ENCODE results near the gene PBRM1.

- TF ChIP-seq, protein P1, sequence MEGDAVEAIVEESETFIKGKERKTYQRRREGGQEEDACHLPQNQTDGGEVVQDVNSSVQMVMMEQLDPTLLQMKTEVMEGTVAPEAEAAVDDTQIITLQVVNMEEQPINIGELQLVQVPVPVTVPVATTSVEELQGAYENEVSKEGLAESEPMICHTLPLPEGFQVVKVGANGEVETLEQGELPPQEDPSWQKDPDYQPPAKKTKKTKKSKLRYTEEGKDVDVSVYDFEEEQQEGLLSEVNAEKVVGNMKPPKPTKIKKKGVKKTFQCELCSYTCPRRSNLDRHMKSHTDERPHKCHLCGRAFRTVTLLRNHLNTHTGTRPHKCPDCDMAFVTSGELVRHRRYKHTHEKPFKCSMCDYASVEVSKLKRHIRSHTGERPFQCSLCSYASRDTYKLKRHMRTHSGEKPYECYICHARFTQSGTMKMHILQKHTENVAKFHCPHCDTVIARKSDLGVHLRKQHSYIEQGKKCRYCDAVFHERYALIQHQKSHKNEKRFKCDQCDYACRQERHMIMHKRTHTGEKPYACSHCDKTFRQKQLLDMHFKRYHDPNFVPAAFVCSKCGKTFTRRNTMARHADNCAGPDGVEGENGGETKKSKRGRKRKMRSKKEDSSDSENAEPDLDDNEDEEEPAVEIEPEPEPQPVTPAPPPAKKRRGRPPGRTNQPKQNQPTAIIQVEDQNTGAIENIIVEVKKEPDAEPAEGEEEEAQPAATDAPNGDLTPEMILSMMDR (conservative IDR thresholded peaks at IDR 0.05; ENCODE audit: low read length): no peak
- no peak for TF ChIP-seq EZH2phosphoT487 (IDR thresholded peaks at IDR 0.05; ENCODE audit: borderline replicate concordance, low read depth, low read length)
These were observed 150.2 kb downstream of the PBRM1 start for GRCh38 chr3:52535411-52536111.
